Measurements from ENCODE around the gene A4GALT.

DNA sequence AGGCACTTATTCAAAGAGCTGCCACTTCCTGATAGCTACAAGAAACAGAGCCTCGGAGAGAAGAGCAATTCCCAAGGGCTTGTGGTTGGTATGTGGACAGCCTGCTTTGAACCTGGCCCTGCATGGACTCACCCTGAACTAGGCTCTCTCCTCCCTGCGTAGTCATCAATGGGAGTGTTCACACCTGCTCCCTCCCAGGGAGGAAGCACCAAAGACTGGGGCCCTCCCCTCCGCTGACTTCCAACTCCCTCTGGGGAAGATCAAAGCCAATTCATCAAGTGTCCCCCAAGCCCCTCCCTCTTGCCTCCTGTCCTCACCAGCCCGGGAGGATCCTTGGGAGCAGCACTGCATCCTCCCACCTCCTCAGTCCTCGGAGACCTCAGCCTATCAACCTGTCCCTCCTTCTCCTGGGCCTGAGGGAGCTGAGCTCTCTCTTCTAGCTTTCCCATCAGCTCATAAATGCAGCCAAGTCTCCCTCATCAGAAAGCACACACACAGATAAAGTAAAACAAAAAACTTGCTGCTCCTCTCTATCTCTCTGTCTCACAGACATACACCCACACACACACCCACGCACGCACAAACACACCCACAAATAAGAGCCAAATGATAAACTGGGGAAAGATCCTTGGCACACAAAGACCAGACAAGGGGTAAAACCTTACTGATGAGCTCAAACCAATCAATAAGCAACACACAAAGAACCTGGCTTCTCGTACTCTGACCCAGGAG lies 3.3 kb downstream of the A4GALT start:
- no peak for TF ChIP-seq JUN (CRISPR knock-in tag; IDR thresholded peaks at IDR 0.05)
- no peak for TF ChIP-seq ZBTB21 (CRISPR knock-in tag; IDR thresholded peaks at IDR 0.05; ENCODE audit: borderline replicate concordance)
- TF ChIP-seq, protein P1, sequence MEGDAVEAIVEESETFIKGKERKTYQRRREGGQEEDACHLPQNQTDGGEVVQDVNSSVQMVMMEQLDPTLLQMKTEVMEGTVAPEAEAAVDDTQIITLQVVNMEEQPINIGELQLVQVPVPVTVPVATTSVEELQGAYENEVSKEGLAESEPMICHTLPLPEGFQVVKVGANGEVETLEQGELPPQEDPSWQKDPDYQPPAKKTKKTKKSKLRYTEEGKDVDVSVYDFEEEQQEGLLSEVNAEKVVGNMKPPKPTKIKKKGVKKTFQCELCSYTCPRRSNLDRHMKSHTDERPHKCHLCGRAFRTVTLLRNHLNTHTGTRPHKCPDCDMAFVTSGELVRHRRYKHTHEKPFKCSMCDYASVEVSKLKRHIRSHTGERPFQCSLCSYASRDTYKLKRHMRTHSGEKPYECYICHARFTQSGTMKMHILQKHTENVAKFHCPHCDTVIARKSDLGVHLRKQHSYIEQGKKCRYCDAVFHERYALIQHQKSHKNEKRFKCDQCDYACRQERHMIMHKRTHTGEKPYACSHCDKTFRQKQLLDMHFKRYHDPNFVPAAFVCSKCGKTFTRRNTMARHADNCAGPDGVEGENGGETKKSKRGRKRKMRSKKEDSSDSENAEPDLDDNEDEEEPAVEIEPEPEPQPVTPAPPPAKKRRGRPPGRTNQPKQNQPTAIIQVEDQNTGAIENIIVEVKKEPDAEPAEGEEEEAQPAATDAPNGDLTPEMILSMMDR (IDR thresholded peaks at IDR 0.05), result no peak
- no peak for TF ChIP-seq CREB1 (CRISPR knock-in tag; IDR thresholded peaks at IDR 0.05)

Measured in WTC11 (cell line).